COR-L47 (cell line): Measurements from ENCODE around the gene MVD.

Experiments used
- DNase-seq: peaks from one replicate; lab custom pipeline; 2025; lab: John Stamatoyannopoulos, UW

Gene MVD

DNA sequence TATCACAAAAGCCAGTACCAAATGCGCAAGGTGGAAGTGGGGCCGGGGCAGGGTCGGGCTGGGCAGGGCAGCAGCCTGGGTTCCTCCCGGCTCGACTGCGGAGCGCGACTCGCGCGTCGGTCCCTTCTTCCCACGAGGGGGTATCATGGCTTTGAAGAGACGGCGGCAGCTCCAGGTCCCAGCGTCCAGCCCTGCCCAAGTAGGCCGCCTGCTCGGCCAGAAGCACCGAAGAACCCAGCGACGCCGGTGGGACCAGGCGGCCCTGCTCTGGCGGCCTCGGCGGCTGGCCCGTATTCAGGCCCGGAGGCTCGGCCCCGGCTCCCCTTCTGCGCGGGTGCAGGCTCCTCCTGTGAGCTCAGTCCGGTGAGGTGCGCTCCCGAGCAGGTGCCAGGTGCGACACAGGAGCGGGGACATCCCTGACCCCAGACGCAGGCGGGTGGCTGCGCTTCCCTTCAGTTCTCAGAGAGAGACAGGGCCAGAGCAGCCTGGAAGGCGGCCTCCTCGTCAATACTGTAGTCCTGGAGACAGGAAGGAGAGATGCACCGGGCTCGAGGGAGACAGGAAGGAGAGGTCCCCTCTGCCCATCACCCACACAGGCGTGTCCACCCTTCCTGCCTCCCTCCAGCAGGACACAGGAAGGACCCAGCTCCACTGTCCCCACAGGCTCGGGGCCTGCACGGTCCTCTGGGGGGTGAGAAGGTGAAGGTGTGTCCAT, 34.4 kb upstream of the MVD start:
- no peak for DNase-seq

DNA sequence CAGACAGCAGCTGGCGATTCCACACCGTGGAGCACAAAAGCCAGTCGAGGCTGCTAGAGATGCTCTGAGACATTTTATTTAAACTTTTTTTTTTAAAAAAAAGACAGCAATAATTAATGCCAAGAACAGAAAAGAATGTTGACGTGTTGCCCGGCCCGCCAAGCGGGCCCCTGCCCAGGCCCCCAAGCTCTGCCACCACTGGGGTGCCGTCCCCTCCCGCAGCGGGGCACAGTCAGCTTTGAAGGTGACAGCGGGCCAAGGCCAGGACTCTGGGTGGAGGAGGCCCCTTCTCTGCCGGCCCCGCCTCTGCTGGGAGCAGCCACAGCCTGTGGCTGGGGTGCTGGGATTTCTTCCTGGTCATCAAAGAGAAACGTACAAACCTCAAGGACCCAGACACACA, 33.5 kb upstream of the MVD start:
- no peak for DNase-seq

DNA sequence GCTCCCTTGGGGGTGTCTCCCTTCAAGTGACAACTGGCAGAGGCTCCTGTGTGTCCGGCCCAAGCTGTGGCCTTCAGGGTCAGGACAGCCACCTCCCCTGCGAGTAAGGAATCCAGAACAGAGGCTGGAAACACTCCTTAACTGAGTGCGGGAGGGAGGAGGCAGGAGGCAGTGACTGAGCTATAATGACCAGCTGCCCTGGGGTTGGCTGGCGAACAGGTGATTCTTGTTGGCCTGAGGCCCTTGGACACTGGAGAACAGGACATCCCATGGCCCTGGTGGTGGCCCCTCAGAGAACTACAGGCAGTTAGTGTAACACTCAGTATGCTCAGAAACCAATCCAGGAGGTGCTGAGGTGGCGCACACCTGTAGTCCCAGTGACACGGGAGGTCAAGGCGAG, 32.9 kb upstream of the MVD start:
- DNase-seq = no peak

DNA sequence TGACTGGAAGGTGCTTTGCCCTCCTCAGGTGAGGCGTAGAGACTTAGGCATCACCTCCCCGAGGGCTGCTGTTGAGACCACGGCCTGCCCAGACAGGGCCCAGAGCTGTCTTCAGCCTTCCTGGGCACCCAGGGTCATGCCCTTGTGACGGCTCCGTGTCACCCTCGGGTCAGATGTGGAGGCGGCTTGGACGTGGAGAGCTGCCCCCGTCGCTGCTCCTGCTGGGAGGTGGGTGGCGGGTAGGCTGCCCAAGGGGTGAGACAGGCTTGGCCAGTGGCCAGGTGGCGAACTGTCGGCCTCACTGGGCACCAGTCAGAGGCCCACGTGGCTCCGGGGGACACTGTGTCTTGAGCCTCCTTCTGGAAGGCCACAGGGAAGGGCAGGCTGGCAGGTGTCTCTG, 32.3 kb upstream of the MVD start:
- no peak for DNase-seq

DNA sequence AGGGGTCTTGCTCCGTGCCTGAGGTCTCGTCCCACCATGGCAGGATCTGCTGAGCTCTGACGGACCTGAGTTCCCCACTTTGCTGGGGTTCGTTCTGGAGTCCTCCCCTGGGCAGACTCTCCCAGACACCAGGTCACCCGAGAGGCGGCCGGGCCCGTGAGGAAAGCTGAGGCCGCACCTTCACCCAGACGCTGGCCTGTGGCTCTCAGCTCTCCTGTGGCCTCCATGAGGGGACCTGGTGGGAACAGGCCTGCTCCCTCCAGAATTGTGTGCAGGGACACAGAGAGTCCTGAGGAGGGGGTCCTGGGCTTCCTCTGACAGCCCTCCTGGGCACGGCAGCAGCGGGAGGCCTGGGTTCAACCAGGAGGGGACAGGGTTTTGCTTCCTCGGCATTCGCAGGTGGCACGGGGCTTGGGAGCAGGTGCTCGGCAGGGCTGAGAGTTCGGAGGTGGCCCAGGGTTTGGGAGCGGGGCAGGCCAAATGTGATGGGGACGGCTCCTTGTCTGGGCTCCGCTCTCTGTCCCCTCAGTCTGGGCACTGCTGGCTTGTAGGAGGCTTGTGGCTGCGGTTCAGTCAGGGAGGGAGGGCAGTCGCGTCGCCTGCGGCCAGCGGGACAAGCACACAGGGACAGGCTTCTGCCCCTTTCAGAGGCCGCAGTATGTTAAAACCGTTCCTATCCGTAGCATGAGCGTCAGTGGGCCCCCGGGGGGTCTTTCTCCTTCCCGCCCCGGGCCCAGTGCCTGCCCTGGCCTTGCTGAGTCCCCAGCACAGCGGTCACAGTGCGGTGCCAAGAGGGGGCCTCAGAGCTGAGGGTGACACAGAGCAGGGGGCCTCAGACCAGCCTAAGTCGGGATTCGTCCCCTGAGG, 31.6 kb upstream of the MVD start:
- no peak for DNase-seq

DNA sequence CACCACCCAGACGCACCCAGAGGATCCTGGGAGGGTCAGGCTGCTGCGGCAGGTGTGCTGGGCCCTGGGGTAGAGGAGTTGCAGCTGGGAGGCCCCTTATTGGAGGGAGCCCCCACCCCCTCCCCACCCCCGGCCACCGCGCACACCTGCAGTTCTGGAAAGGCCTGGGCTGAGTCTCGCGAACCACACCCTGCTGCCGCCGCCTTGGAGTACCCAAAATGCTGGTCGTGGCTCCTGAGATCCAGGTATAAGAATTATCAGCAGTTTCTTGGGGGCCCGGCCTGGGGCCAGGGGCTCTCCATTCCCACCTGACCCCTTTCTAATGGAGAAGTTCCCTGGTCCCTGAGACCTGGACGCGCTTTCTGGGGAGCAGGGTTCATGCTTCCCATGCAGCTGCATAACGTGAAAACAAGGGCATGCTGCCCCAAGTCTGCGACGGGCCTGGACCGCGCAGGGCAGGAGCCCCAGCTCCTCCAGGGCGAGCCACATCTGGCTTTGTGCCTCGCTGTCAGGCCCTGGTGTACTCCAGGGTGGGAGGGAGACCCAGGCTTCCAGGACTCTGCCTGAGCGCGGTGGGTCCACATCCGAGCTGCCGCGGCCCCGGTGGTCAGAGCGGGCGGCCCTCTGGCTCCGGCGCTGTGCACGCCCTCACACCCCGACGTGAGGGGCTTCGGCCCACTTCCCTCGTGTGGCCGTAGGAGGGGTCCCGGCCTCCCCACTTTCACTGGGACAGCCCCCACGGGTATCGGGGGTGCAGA, 30.7 kb upstream of the MVD start:
- DNase-seq = no peak

DNA sequence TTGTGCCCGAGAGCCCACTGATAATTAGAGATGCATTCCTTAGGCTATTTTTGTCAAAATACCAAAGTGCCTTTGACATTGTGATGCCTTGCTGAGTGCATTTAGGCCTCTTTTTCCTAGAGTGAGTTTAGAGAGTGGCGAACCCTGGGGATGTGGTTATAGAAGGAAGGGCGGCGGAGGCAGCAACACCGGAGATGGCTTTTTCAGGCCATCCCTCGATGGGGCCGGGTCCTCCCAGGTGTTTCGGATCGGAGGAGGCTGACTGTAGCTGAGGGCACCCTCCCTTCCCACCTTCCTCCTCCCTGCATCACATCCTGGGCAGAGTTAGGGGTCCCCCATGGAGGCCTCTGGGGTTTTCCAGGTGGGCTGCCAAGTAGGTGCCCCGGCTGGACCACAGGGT, 30.0 kb upstream of the MVD start:
- no peak for DNase-seq

DNA sequence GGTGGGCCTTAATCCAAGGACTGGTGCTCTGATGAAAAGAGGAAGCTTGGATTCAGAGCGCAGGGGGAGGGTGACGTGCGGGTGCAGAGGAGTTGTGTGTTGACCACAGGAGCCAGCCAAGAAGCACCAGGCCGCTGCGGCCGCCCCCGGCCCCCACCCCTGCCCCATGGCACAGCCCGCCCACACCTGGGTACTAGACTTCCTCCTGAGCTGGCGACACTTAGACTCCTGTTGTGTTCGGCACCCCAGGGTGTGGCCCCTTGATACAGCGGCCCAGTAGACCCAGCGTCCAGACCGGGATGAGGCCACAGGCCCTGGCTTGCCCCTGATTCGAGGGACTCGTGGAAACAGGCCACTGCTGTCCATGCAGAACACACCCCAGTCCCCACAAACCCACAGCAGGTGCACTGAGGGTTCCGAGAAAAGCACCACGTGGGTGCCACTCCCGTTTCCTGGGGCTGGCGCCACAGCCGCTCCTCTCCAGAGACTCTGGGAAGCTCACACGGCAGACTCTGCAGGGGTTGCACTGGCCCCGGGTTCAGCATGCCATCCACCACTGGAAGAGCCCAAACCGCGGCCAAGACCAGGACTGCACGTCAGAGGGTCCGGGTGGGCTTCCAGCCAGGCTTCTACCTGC, 29.2 kb upstream of the MVD start:
- no peak for DNase-seq

DNA sequence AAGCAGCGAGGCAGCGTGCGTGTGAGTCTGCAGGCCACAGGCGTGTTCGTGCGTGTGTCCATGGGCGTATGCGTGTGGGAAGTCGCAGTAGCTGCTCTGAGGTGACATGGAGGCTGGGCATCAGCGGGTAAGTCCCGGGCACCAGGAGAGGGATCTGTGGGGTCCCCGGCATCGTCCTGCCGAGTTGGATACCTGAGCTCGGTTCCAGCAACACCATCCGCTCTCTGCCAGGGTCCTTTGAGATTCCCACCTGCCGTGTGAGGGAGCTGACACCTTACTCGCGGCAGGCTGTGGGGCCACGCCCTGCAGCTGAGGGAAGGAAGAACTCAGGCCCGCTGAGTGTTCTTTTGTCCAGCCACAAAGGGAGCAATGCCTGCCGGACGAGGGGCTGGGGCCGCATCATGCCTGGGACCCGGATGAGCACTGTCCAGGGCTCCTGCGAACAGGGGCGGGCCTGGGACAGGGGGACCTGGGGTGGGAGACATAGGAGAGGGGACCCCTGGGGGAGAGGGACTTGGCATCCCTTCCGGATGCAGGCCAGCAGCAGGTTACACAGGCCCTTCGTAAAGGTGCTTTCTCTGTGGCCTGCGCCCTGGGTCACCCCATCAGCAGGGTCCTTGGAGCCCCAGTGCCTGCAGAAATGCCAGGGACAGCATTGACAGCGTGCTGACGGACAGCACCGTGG, 28.4 kb upstream of the MVD start:
- no peak for DNase-seq

DNA sequence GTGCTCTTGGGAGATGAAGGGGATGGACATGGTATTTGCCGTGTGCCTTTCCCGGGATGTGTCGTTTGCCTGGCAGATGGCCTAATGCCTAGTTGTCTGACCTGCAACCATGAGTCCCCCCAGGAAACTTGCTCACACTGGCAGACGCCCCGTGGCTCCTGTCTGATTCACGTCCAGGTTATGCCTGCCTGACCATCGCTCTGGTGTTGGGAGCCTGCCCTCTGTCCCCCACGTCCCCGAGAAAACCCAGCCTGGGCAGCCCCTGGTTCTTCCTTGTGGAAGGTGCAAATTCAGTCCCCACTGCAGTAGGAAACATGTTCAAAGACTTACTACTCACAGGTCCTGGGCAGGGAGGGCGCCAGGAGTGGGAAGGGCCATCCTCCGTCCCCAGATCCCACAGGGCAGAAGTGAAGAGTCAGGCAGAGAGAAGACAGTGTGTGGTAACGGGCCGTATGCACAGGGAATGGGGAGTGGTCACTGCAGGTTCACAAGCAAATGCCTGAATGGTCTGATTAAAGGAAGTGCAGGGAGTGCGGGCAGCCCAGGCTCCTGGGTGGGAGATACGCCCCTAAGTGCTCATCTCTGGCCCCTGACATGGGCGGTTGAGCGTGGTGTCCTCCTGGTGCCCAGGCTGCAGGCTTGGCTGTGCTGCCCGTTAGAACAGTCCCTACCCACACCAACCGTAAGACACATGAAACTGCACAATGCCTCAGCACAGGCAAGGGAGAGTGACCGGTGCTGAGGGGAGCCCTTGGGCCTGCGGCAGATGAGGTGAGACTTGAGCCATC, 27.6 kb upstream of the MVD start:
- no peak for DNase-seq

DNA sequence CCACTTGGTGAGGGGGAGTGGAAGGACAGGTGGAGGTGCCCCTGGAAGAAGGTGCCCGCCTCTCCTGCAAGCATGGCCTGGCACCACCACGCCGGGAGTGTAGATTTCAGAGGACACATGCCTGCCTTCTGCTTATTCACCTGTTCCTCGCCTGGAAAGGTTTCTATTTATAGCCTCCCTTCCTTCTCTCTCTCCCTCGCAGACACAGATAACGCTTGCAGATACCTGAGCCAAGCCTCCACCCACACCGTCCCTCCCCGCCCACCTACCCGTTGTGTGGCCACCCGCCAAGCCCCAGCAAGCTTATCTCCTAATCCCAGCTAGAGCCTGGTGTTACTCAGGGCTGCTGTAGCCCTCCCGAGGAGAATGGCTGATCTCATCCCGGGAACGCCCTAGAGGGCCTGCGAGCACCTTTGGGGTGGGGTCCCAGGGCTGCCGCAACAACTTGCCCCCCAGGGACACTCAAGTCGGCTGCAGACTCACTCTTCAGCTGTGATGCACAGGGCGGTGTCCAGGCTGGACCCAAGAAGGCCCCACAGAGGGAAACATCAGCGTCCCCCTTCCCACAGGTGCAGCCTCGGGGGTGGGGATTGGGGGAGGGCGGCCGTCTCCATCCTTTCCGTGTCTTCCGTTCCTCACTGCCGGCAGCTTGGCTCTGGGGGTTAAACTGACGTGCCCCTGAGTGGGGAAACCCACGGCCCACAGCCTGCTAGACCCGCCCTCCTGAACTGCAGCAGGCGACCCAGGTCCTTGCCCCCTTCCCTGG, 25.3 kb upstream of the MVD start:
- DNase-seq = peak; percentile 79

DNA sequence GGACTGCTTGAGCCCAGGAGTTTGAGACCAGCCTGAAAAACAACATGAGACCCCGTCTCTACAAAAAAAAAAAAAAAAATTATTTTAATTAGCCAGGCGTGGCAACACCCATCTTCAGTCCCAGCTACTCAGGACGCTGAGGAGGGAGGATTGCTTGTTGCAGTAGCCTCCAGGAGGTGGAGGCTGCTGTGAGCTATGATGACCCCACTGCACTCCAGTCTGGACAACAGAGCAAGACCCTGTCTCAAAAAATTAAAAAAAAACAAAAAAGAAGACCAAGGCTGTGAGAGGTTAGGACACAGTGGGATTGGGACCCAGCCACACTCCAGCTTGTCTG, 24.8 kb upstream of the MVD start:
- no peak for DNase-seq

DNA sequence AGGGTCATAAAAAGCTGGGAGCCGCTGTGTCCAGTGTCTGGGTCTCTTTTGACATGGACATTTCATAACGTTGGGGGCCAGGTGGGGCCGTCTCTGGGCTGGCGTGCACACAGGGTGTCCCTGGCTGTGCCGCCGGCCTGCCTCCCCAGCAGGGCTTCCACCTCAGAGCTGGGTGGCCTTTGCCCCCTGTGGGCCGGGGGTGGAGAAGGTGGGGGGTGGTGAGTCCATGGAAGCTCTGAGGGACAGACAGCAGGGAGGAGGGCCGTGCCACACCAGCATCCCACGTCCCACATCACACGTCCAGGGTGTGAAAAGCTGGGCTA, 24.3 kb upstream of the MVD start:
- no peak for DNase-seq

DNA sequence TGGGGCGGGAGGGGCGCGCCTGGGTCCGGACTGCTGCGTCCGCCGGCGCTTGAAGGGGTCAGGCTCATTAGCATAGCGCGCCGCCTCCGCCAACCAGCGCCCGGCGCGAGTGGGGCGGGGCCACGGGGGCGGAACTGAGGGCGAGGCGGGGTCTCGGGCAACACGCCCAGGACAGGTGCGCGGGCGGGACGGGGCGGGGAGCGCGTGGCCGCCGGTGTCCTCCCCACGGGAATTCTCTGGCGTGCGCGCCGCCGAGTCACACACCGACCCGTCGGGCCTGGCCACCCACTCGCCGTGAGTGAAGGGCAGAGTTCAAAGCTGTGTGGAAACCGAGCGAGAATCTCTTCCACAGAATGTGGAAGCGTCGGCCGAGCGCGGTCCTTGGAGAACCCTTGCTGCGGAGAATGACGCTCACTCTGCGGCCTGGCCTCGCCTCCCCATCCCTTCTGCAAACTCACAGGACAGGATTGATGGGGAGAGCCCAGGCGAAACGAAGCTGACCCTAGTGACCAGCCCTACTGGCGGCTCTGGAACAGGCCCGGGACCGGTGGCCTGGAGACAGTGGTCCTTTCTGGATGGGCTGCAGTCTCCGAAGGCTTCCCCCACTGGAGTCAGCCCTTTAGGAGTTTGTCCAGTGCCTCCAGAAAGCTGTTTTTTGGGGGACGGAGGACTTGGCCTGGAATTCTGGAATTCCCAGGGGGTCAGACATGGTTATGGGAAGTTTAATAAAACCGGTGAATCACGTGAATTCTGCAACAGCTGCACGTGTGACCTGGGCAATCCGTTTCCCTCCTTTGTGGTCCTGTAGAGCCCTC, 23.8 kb upstream of the MVD start, which contains the start of gene SNAI3:
SNAI3 (minus strand) TSS at position 69 of the 815 bp plus-strand sequence. CDS start 101 bp downstream, outside the sequence.
- DNase-seq = peak; percentile 82

DNA sequence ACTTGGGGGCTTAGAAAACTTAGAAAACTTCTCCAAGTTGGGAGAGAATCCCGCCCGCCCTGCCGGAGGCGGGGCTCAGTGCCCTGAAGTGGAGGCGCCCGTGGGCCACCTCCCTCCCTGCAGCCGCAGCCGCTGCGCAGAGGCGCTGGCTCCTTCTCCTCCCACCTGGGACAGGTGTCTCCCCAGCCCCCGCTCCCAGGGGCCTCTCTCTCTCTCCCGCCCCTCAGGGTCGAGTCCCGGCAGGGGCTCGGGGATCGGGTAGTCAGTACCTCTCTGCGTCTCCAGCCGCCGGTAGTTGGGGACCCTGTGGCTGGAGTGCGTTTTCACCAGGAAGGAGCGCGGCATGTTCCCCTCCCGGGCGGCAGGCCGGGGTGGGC, 23.2 kb upstream of the MVD start:
- DNase-seq = peak; percentile 65

DNA sequence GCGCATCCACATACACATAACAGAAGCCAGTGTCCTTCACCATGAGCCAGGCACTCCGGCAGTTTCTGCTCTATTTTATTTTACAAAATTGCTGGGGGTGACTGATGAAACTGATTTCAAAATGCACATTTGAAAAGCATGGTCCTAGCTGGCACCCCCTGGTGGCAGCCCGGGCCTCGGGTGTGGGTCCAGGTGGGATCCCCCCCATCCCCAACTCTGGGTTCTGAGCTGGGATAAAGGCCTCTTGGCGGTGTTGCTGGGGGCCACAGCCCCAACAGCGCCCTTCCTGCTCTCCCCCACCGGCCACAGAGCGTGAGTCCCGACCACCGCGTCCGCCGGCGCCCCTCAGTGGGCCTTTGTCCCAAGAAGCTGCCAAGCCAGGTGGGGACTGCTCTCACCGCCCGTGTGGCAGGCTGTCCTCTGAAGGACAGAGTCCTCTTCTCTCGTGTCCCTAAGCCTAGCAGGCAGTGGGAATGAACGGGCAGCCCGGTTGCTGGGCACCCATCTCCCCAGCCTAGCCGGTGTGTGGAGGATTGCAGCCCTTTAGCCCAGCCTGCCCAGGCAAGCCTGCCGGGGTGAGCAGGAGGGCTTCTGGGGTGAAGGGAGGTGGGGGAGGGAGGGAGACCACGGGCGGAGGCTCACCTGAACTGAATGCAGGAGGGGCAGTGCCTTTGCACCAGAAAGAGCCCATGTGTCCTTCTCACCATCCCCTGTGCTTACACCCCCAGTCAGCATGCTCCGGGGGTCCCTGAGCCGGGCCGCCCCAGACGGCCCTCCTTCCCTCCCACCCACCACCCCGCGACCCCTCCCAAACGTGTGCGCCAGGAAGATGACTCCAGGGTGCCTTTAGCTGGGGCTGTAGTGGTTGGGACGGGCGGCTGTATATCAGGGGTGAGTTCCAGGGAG, 22.5 kb upstream of the MVD start:
- DNase-seq = no peak

DNA sequence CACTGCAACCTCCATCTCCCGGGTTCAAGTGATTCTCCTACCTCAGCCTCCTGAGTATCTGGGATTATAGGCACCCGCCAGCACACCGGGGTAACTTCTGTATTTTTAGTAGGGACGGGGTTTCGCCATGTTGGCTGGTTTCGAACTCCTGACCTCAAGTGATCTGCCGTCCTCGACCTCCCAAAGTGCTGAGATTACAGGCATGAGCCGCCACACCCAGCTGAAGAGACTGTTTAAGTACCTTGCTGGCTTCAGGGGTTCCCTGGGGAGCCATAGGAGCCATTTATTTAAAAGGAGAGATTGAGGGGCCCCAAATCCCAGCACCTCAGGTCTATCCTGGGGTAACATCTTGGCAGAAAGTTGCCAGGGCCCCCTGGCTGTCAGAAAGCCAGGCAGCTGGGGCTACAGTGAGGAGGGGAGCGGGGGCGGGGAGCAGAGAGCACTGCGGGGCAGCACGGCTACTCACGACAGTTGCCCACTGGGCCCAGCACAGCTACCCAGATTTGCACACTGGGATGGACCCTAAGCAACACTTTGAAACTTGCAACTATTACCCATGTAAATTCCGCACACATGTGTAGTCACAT, 21.8 kb upstream of the MVD start:
- no peak for DNase-seq
